Measurements from ENCODE around the gene SPATA32.

GRCh38 chr17:45243750-45244149 is 18.1 kb downstream of the SPATA32 start:
- no peak for TF ChIP-seq POLR2A (IDR thresholded peaks at IDR 0.05)
- no peak for TF ChIP-seq CTCF (IDR thresholded peaks at IDR 0.05)

Data from uterus (tissue), 2 donors.